ENCODE data around the gene ARHGAP8.
"Not testable (repeated sequence)": the region's sequence is repeated elsewhere in the genome, so short reads cannot be mapped to it uniquely, and the experiment has no call there.

The ARHGAP8 gene

GRCh38 chr22:44838316-44839016 is 86.1 kb downstream of the ARHGAP8 start:
- FAIRE-seq = no peak

- no peak for FAIRE-seq
Measured at GRCh38 chr22:44839061-44839460, 86.7 kb downstream of the ARHGAP8 start.

GRCh38 chr22:44839721-44840120 is 87.3 kb downstream of the ARHGAP8 start:
- FAIRE-seq = no peak

- no peak for FAIRE-seq
Measured at GRCh38 chr22:44840611-44841322, 88.4 kb downstream of the ARHGAP8 start.

GRCh38 chr22:44842417-44842816 is 90.0 kb downstream of the ARHGAP8 start:
- FAIRE-seq = no peak

- FAIRE-seq = no peak
Measured at GRCh38 chr22:44845191-44845590, 92.8 kb downstream of the ARHGAP8 start.

- no peak for FAIRE-seq
Measured at GRCh38 chr22:44845796-44846720, 93.7 kb downstream of the ARHGAP8 start.

GRCh38 chr22:44846726-44847275 is 94.4 kb downstream of the ARHGAP8 start:
- no peak for FAIRE-seq

GRCh38 chr22:44847380-44847779 is 95.0 kb downstream of the ARHGAP8 start:
- FAIRE-seq = no peak

GRCh38 chr22:44847892-44848291 is 95.5 kb downstream of the ARHGAP8 start:
- FAIRE-seq = no peak

GRCh38 chr22:44848296-44848741 is 95.9 kb downstream of the ARHGAP8 start:
- FAIRE-seq = no peak

- FAIRE-seq = no peak
Measured at GRCh38 chr22:44848791-44849420, 96.5 kb downstream of the ARHGAP8 start.

GRCh38 chr22:44850946-44851345 is 98.6 kb downstream of the ARHGAP8 start:
- FAIRE-seq = no peak

GRCh38 chr22:44854641-44855040 is 102.3 kb downstream of the ARHGAP8 start:
- not testable (repeated sequence) for FAIRE-seq

- no peak for FAIRE-seq
Measured at GRCh38 chr22:44855855-44856254, 103.5 kb downstream of the ARHGAP8 start.

GRCh38 chr22:44858819-44859218 is 106.4 kb downstream of the ARHGAP8 start:
- FAIRE-seq = not testable (repeated sequence)

GRCh38 chr22:44859641-44860040 is 107.3 kb downstream of the ARHGAP8 start:
- FAIRE-seq = no peak

GRCh38 chr22:44860311-44860710 is 107.9 kb downstream of the ARHGAP8 start:
- FAIRE-seq = no peak

- FAIRE-seq = no peak
Measured at GRCh38 chr22:44861245-44861644, 108.9 kb downstream of the ARHGAP8 start.

- FAIRE-seq = no peak
Measured at GRCh38 chr22:44862281-44862680, 109.9 kb downstream of the ARHGAP8 start.

- FAIRE-seq = no peak
Measured at GRCh38 chr22:44862981-44863860, 110.8 kb downstream of the ARHGAP8 start.

All from TTC549 (cell line).